Right lobe of liver (tissue), 6 donors: ENCODE data around the gene FLYWCH2. TPM values are rescaled to one million over a fixed set of nuclear protein-coding genes. Genes with fewer than 3 reads are reported as not detected.

Experiments used
- ATAC-seq, 4 donors: fragments of 200-7000 bp; cut with Tn5 transposase; one replicate each; pipeline ENCODE4 v1.9.1; 2020; ENCODE audit warnings: mild to moderate bottlenecking in 4 of 4, moderate library complexity in 4 of 4
- DNase-seq, 3 donors: peaks; one replicate each; pipeline ENCODE4 v3.0.0-alpha.2; 2020
- H3K27ac ChIP-seq, 3 donors: fragments of 200-600 bp; one replicate each; pipeline ENCODE4 v1.8.0; 2022
- H3K27me3 ChIP-seq, 2 donors: fragments of 200-600 bp; one replicate each; pipeline ENCODE4 v1.8.0; 2022
- H3K36me3 ChIP-seq, 4 donors: fragments of 200-600 bp; sonication (generic) in 1 of 4; one replicate each; pipeline versions ENCODE4 v1.5.1 to v1.8.0; 2017 to 2022; ENCODE audit warnings: control low read depth in 1 of 4
- H3K4me1 ChIP-seq, 4 donors: fragments of 200-600 bp; sonication (generic) in 1 of 4; one replicate each; pipeline versions ENCODE4 v1.5.1 to v1.8.0; 2017 to 2022; ENCODE audit warnings: control low read depth in 1 of 4
- H3K4me3 ChIP-seq, 3 donors: fragments of 200-600 bp; one replicate each; pipeline ENCODE4 v1.8.0; 2022
- H3K9me3 ChIP-seq, 4 donors: fragments of 200-600 bp; sonication (generic) in 1 of 4; one replicate each; pipeline versions ENCODE4 v1.5.1 to v1.8.0; 2017 to 2022; ENCODE audit warnings: control low read depth in 1 of 4
- CTCF ChIP-seq, 4 donors: fragments of 200-600 bp in 3 of 4; fragments of 450-650 bp in 1 of 4; IDR thresholded peaks; one replicate each; pipeline versions ENCODE4 v1.5.1 to v1.8.0; 2016 to 2022; ENCODE audit warnings: antibody characterized with exemption in 4 of 4, mild to moderate bottlenecking in 2 of 4
- POLR2A ChIP-seq: fragments of 450-650 bp; IDR thresholded peaks from one replicate; pipeline ENCODE4 v1.6.1; 2017; ENCODE audit warnings: antibody characterized with exemption, mild to moderate bottlenecking
- WGBS: methylation state at CpG from one replicate; pipeline ENCODE4 v1.1.6; 2018; ENCODE audit warnings: low coverage, low lambda C conversion rate; ENCODE audit not compliant: insufficient coverage; ENCODE audit errors: missing lambda C conversion rate; 5-methylcytosine and 5-hydroxymethylcytosine counted together
- intact Hi-C, 2 donors: fragments of 100-400 bp; cut with DNase I; formaldehyde crosslinking; loops; one replicate each; pipeline versions ENCODE4 v1.11.2 to v1.14.1; 2022
- total RNA-seq, 6 experiments: library from RNA; depleted of rRNA in 2 of 6; stranded (reverse); fragments of >200 nt in 2 of 6; fragmentation: NEBNext Ultra II Directional in 3 of 6; extraction: Animal tissue kit (Norgen Biotek cat#: 25700) in 3 of 6; gene quantifications; one replicate each; pipeline versions ENCODE4 v1.1.0 to v1.2.4, GENCODE V29; 2016 to 2023
- donor health status: DM: no; HTN: yes; CAD: no.
- donor health status: DM: no; HTN: no; CAD: no.
- donor health status: DM: no; HTN: no; CAD: no.
- donor health status: DM: no; HTN: yes; CAD: no.
- donor health status: DM: no; HTN: yes; CAD: no.

The FLYWCH2 gene
- total RNA-seq, 6 experiments from 2014 or later = 3.6 to 18.9 (median 5.6) TPM

DNA sequence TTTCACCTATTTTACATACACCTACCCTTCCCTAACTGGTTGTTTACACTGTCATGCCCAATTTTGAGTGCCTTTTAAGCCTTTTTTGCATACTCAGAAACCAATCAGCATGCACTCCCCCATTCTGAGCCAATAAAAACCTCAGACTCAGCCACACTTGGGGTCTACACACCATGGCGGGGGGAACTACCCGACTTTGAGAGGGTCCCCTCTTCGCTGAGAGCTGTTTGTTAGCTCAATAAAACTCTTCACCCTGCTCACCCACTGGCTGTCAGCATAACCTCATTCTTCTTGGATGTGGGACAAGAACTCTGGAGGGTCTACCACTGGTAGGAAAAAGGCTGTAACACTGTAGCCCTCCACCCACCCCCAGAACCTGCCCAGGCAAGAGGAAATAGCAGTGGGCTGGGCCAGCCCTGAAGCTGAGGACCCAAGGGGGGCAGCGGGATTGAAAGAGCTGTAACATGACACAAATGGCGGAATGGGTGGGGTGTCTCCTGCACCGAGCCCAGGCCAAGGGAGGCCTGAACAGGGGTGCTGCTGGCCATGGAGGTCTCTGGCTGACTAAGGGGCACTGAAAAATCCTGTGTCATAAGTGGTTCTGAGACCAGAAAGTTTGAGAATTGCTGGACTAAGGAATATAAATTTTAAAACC is 3.0 kb upstream of the FLYWCH2 start:
- Histone ChIP-seq H3K27ac (no peak overlapping the region), H3K36me3 (no peaks in the 10 kb centered on the region), H3K9me3 (no peaks in the 10 kb centered on the region), H3K4me3 (no peak overlapping the region), H3K4me1 (no peaks in the 10 kb centered on the region), H3K27me3 (no peaks in the 10 kb centered on the region)
- DNase-seq (no peak), ATAC-seq (no peak)
- intact Hi-C loops = loop anchor here in 1 of 2 donors (5.0 kb wide), 1 partner anchor 32 kb away; the partner anchor contains the start of gene FLYWCH1
- TF ChIP-seq CTCF (IDR thresholded peaks at IDR 0.05) = no peak
- TF ChIP-seq POLR2A = no peak
- 87% methylated on average over 4 of the region's 6 CpGs for WGBS

DNA sequence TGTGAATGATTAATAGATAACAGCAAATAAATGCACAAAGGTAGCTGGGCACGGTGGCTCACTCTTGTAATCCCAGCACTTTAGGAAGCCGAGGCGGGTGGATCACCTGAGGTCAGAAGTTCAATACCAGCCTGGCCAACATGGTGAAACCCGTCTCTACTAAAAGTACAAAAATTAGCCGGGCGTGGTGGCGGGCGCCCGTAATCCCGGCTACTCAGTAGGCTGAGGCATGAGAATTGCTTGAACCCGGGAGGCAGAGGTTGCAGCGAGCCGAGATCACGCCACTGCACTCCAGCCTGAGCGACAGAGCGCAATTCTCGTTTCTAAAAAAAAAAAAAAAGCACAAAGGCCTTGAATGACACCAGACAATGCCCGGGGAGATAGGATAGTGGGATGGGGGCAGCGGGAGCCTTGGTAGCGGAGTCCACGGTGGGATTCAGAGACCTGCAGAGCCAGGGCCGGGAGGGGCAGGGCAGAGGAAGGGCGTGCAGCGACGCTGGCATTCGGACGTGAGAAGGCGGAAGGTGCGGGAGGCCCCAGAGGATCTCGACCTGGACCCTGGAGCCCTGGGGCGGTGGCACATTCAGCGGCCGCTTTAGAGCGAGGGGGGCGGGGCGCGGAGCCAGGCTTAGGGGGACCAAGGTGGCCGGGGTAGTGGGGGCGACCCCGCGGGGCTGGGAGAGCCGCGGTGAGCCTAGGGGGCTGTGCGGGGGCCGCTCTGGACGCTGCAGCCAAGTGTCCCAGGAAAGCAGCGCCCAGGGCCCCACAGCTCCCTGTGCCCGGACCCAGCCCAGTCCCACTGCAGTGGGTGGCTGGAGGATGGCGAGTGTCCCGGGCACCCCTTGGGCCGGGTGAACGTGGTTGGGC is 999 bp upstream of the FLYWCH2 start:
- intact Hi-C loops = no loop called here
- WGBS = 6% methylated on average over 22 of the region's 52 CpGs

DNA sequence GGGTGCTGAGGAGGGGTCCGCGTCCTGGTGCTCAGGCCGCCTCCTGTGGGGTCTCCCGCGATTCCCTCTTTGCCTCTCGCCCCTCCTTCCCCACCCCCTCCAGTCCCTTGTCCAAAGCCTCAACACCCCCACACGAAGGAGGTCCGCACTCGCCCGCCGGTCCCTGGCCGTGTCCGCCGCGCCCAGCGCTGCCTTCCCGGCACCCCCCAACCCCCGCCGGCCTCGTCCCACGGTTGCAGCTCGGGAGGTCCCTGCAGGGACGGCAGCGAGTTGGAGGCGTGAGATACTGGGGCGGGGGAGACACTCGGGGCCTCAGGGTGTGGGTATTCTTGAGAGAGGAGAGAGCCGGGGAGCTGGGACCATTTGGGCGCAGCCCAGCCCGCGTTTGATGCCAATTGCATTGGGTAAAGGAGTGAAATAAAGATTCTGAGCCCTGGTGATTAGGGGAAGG is 468 bp downstream of the FLYWCH2 start:
- no peaks in the 10 kb centered on the region for H3K9me3 ChIP-seq
- peak overlapping the region; percentile 65 to 78 (median 75) for H3K4me3 ChIP-seq
- H3K27ac ChIP-seq = peak overlapping the region; percentile 71 to 77 (median 76)
- intact Hi-C loops = no loop called here
- no peaks in the 10 kb centered on the region for H3K27me3 ChIP-seq
- no peaks in the 10 kb centered on the region for H3K4me1 ChIP-seq
- TF ChIP-seq POLR2A (no peak), CTCF (IDR thresholded peaks at IDR 0.05) (no peak)
- peak in 3 of 4 donors; percentile 3 to 5 (median 4) for ATAC-seq
- peak in 1 of 3 donors; percentile 65 for DNase-seq
- 3% methylated on average over 22 of the region's 31 CpGs for WGBS
- no peaks in the 10 kb centered on the region for H3K36me3 ChIP-seq

More for the DNA sequence above, 999 bp upstream of the FLYWCH2 start:
- Histone ChIP-seq H3K9me3 (no peaks in the 10 kb centered on the region), H3K27me3 (no peaks in the 10 kb centered on the region), H3K36me3 (no peaks in the 10 kb centered on the region), H3K4me3 (peak overlapping the region; percentile 65 to 78 (median 75)), H3K4me1 (no peaks in the 10 kb centered on the region), H3K27ac (peak overlapping the region; percentile 36 to 76 (median 62))
- ATAC-seq (peak; percentile 4 to 18 (median 6)), DNase-seq (peak in 2 of 3 donors; percentile 44 to 73)
- TF ChIP-seq POLR2A (no peak), CTCF (IDR thresholded peaks at IDR 0.05) (no peak)

DNA sequence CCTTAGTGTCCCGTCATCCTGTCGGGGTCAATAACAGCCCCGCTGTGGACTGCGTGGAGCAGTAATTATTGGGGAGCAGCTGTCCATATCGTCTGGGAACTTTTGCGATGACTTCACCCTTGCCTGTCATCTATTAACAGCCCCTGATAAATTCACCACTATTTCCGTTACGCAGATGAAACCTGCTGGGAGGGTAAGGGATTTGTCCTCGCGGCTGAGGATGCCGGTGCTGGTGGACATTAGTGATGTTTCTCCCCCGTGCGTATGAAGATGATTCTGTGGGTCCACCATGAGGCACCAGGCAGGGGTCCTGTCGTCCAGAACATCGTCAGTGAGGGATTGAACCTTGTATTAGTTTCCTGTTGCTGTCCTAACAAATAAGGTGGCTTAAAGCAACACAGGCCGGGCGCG is 1.0 kb downstream of the FLYWCH2 start:
- no peak for ATAC-seq
- intact Hi-C loops = no loop called here
- 70% methylated on average over 12 of the region's 18 CpGs for WGBS
- peak overlapping the region; percentile 65 to 78 (median 75) for H3K4me3 ChIP-seq
- H3K27me3 ChIP-seq = no peaks in the 10 kb centered on the region
- no peaks in the 10 kb centered on the region for H3K36me3 ChIP-seq
- no peaks in the 10 kb centered on the region for H3K4me1 ChIP-seq
- H3K9me3 ChIP-seq = no peaks in the 10 kb centered on the region
- TF ChIP-seq POLR2A = no peak
- TF ChIP-seq CTCF (IDR thresholded peaks at IDR 0.05) = no peak
- H3K27ac ChIP-seq = no peak overlapping the region
- DNase-seq = no peak
